Immature natural killer cell (primary cell): ENCODE results near the gene ADAMTS1. TPM values are rescaled to one million over a fixed set of nuclear protein-coding genes. Genes with fewer than 3 reads are reported as not detected.
"Not testable (repeated sequence)": the region's sequence is repeated elsewhere in the genome, so short reads cannot be mapped to it uniquely, and the experiment has no call there.

Experiments used
- DNase-seq, 3 donors: peaks; one replicate each; pipeline ENCODE4 v3.0.0; 2022; ENCODE audit warnings: mixed read lengths in 1 of 3
- H3K27ac Mint-ChIP-seq, 6 donors: one replicate each; pipeline ENCODE4 v1.8.0; 2020; ENCODE audit warnings: mixed read lengths in 6 of 6, mild to moderate bottlenecking in 5 of 6, inconsistent platforms in 4 of 6, moderate library complexity in 3 of 6
- H3K27me3 Mint-ChIP-seq, 3 donors: one replicate each; pipeline ENCODE4 v1.8.0; 2020 to 2021; ENCODE audit warnings: low read depth in 3 of 3, mild to moderate bottlenecking in 3 of 3, mixed read lengths in 3 of 3, moderate library complexity in 3 of 3, inconsistent platforms in 1 of 3
- H3K36me3 Mint-ChIP-seq, 3 donors: one replicate each; pipeline ENCODE4 v1.8.0; 2020; ENCODE audit warnings: mixed read lengths in 3 of 3, inconsistent platforms in 2 of 3, mild to moderate bottlenecking in 2 of 3
- H3K4me1 Mint-ChIP-seq, 2 donors: one replicate each; pipeline ENCODE4 v1.8.0; 2020; ENCODE audit warnings: inconsistent platforms in 2 of 2, mild to moderate bottlenecking in 2 of 2, mixed read lengths in 2 of 2, moderate library complexity in 1 of 2
- H3K4me3 Mint-ChIP-seq, 5 donors: one replicate each; pipeline ENCODE4 v1.8.0; 2020; ENCODE audit warnings: mild to moderate bottlenecking in 5 of 5, mixed read lengths in 5 of 5, inconsistent platforms in 3 of 5, moderate library complexity in 3 of 5
- H3K9me3 Mint-ChIP-seq, 6 donors: one replicate each; pipeline ENCODE4 v1.8.0; 2020; ENCODE audit warnings: mild to moderate bottlenecking in 6 of 6, mixed read lengths in 6 of 6, inconsistent platforms in 4 of 6, moderate library complexity in 3 of 6
- polyA plus RNA-seq, 3 donors: library from polyadenylated mRNA; unstranded; fragments of 300-500 nt; fragmentation: Illumina TruSeq; gene quantifications; one replicate each; pipeline ENCODE4 v1.2.3, GENCODE V29; 2021

Gene ADAMTS1
- 10 to 100 TPM in 2 of 3 donors, 1 to 10 TPM in 1; 8.7 to 34.2 (median 23.9) TPM for polyA plus RNA-seq

DNA sequence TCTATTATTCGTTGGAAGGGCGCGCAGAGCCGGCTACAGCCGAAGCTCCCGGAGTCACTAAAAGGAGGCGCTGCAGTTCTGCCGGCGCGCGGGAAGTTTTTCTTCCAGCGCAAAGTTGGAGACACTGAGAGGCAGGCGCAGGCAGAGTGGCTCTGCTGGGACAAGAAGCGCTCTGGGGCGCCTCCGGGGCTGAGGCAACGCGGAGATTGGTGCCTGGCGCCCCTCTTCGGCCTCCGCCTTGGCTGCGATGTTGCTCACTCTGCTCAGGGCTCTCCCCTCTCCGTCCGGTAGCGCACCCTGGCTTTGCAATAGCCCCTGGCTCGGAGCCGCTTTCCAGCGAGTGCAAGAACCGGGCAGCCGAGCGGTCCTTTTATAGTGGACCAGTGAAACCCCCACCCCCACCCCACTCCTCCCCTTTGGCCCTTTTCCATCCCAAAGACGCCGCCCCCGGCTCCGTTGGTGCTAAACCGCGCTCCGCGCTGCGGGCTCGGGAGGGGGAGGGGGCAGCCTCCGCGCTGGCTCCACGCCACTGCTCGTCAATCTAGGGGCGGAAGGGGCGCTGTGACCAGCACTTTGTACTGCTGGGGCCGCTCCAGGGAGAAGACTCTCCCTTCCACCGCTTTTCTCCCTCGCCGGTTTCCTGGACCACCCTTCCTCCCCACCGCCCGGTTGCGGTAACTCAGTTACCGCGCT lies at the start of gene ADAMTS1:
Gene ADAMTS1, minus strand, starts transcription at position 344 of the 693 bp plus-strand sequence. CDS start 455 bp downstream, outside the sequence.
- Mint-ChIP-seq H3K4me1 (peaks cover 57 to 68% of the 10 kb centered on the region in 2 donors), H3K9me3 (peaks cover 0 to 3% (median 0%) of the 10 kb centered on the region in 6 donors), H3K36me3 (peaks cover 20 to 33% (median 23%) of the 10 kb centered on the region in 3 donors), H3K4me3 (peak within 1 kb of the TSS; percentile 96 to 98 (median 97)), H3K27ac (peak within 1 kb of the TSS; percentile 81 to 96 (median 90)), H3K27me3 (peaks cover 13 to 30% (median 22%) of the 10 kb centered on the region in 3 donors)
- DNase-seq: peak; percentile 77 to 84 (median 79)

GRCh38 chr21:26892151-26892550 lies 46.9 kb upstream of the ADAMTS1 start:
- Mint-ChIP-seq H3K27me3 (peaks cover 0 to 2% (median 0%) of the 10 kb centered on the region in 3 donors), H3K9me3 (peaks cover 0 to 1% (median 0%) of the 10 kb centered on the region in 6 donors), H3K4me3 (no peak overlapping the region), H3K4me1 (no peaks in the 10 kb centered on the region), H3K27ac (no peak overlapping the region), H3K36me3 (no peaks in the 10 kb centered on the region)
- no peak for DNase-seq

DNA sequence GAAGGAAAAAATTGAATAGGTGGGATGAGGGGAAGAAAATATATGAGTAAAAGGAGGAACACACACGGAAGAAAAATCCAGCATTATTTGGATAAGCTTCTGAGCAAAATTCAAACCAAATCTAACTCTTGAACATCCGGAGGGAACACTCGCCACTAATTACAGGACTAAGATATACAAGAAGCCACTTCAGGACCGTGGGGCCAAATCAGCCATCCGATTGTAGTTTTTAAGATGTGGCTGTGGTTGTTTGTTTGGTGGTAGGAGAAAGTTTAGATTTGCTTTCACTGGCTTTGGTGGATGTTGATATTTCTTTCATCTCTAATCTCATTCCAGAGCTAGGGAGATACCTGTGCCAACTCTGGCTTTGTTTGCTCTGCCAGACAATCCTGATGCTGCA lies 43.7 kb upstream of the ADAMTS1 start:
- Mint-ChIP-seq H3K36me3 (no peaks in the 10 kb centered on the region), H3K9me3 (no peaks in the 10 kb centered on the region), H3K4me3 (no peak overlapping the region), H3K27me3 (peaks cover 0 to 5% (median 0%) of the 10 kb centered on the region in 3 donors), H3K27ac (no peak overlapping the region), H3K4me1 (no peaks in the 10 kb centered on the region)
- DNase-seq: no peak

GRCh38 chr21:26888256-26888655 lies 43.0 kb upstream of the ADAMTS1 start:
- Mint-ChIP-seq H3K9me3 (no peaks in the 10 kb centered on the region), H3K4me1 (no peaks in the 10 kb centered on the region), H3K36me3 (no peaks in the 10 kb centered on the region), H3K4me3 (no peak overlapping the region), H3K27me3 (peaks cover 0 to 5% (median 3%) of the 10 kb centered on the region in 3 donors), H3K27ac (no peak overlapping the region)
- DNase-seq: no peak

DNA sequence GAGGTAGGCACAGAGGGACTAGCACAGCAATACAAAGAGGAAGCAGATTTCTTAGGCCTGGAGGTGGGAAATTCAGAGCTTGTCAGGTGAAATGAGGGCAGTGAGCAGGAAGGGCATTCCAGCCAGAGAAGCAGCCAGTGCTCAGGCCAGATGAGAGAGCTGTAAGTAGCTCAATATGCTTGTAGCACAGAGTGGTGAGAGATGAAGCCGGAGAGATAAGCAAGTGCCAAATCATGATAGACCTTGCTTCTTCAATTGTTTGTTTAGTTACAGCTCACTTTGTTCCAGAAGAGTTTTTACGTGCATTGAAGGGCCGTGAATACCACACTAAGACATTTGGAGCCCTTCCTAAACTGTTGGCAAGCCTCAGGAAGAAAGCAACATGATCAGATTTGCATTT lies 42.0 kb upstream of the ADAMTS1 start:
- no peaks in the 10 kb centered on the region for H3K36me3 Mint-ChIP-seq
- H3K27me3 Mint-ChIP-seq: peaks cover 0 to 3% (median 3%) of the 10 kb centered on the region in 3 donors
- H3K4me3 Mint-ChIP-seq: no peak overlapping the region
- H3K27ac Mint-ChIP-seq: no peak overlapping the region
- H3K4me1 Mint-ChIP-seq: no peaks in the 10 kb centered on the region
- no peak for DNase-seq
- no peaks in the 10 kb centered on the region for H3K9me3 Mint-ChIP-seq

DNA sequence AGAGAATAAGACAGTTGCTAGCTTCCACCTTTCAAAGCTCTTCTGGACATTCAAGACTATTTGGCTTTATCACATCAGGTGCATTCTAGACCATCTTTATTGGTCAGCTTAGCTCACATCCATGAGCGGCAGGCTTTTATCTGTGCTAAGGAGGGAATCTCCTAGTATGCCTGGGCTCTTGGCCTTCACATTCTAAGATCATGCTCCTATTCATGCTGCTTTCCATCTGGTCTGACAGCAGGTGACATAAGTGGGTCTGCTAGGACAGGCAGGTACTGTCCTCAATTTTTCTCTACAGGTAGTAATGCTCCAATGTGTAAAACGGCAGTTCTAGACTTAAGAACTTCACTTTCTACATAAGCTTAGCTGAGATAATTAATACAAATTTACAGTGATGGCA lies 39.2 kb upstream of the ADAMTS1 start:
- no peak for DNase-seq
- H3K4me1 Mint-ChIP-seq: no peaks in the 10 kb centered on the region
- H3K27me3 Mint-ChIP-seq: peaks cover 3 to 5% (median 4%) of the 10 kb centered on the region in 3 donors
- H3K27ac Mint-ChIP-seq: no peak overlapping the region
- no peaks in the 10 kb centered on the region for H3K36me3 Mint-ChIP-seq
- no peak overlapping the region for H3K4me3 Mint-ChIP-seq
- H3K9me3 Mint-ChIP-seq: no peaks in the 10 kb centered on the region

- DNase-seq: no peak
- H3K27me3 Mint-ChIP-seq: peaks cover 3 to 5% (median 4%) of the 10 kb centered on the region in 3 donors
- no peaks in the 10 kb centered on the region for H3K4me1 Mint-ChIP-seq
- no peaks in the 10 kb centered on the region for H3K36me3 Mint-ChIP-seq
- no peaks in the 10 kb centered on the region for H3K9me3 Mint-ChIP-seq
- H3K4me3 Mint-ChIP-seq: no peak overlapping the region
- H3K27ac Mint-ChIP-seq: no peak overlapping the region
These were observed 38.6 kb upstream of the ADAMTS1 start for GRCh38 chr21:26883768-26884167.

DNA sequence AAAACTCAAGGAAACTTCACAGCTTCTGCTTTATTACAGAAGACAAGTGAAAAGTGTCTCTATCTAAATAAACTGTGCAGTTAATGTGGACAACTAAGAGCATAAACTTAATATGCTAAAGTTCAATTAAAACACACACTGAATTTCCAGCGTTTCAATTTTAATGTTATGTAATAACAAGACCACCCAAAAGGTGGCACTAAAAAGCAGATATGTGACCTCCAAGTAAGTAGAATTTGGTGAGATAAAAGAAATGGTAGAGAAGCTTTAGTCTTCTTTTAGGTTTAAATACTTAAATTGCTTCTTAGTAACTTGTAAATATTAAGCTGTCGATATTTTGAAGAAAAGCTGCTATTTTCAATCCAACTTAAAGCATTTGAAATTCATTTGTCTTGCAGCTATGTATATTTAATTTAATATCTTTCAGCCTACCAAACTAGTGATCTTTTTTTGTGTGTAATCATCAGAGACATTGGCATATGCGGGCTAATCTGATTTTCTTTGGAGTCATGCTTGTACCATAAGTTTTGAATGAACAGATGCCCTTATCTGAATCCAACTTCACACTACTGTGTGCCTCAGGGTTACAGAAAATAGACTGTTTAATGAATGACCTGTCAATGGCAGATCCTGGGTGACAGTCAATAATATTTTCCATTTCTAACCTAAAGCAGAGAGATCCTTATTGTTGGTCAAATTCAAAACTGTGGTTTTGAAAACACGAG lies 36.5 kb upstream of the ADAMTS1 start:
- Mint-ChIP-seq H3K4me3 (no peak overlapping the region), H3K27ac (no peak overlapping the region), H3K4me1 (no peaks in the 10 kb centered on the region), H3K27me3 (peaks cover 3 to 5% (median 4%) of the 10 kb centered on the region in 3 donors), H3K36me3 (no peaks in the 10 kb centered on the region), H3K9me3 (no peaks in the 10 kb centered on the region)
- DNase-seq: no peak

GRCh38 chr21:26877018-26877417 lies 31.8 kb upstream of the ADAMTS1 start:
- no peak overlapping the region for H3K27ac Mint-ChIP-seq
- no peaks in the 10 kb centered on the region for H3K4me1 Mint-ChIP-seq
- no peak overlapping the region for H3K4me3 Mint-ChIP-seq
- H3K9me3 Mint-ChIP-seq: no peaks in the 10 kb centered on the region
- no peak for DNase-seq
- peaks cover 0 to 8% (median 2%) of the 10 kb centered on the region in 3 donors for H3K27me3 Mint-ChIP-seq
- H3K36me3 Mint-ChIP-seq: no peaks in the 10 kb centered on the region

GRCh38 chr21:26874347-26874746 lies 29.1 kb upstream of the ADAMTS1 start:
- Mint-ChIP-seq H3K27me3 (peaks cover 0 to 4% (median 2%) of the 10 kb centered on the region in 3 donors), H3K9me3 (no peaks in the 10 kb centered on the region), H3K4me1 (no peaks in the 10 kb centered on the region), H3K36me3 (no peaks in the 10 kb centered on the region), H3K4me3 (no peak overlapping the region), H3K27ac (no peak overlapping the region)
- DNase-seq: no peak

DNA sequence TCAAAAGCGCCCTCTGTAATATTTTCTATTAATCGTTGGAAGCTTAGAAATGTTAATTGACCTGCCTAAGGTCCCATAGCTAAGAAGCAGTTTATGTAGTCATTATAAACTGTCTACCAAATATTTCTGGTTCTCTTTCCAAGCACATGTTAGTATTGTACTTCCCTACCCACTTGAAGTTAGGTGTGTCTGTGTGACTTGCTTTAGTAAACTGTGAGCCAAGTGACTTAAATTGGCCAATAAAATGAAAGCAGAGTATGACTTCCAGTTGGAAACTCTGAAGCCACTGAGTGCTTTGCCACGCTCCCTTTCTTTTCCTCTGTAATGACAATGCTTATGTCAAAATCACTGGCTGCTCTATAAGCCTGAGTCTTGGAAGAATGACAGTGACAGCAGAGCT lies 20.6 kb upstream of the ADAMTS1 start:
- H3K4me3 Mint-ChIP-seq: no peak overlapping the region
- H3K27ac Mint-ChIP-seq: no peak overlapping the region
- no peaks in the 10 kb centered on the region for H3K36me3 Mint-ChIP-seq
- H3K4me1 Mint-ChIP-seq: no peaks in the 10 kb centered on the region
- H3K27me3 Mint-ChIP-seq: peaks cover 0 to 2% (median 2%) of the 10 kb centered on the region in 3 donors
- H3K9me3 Mint-ChIP-seq: peaks cover 0 to 3% (median 0%) of the 10 kb centered on the region in 6 donors
- no peak for DNase-seq

- not testable (repeated sequence) for H3K4me3 Mint-ChIP-seq, H3K27ac Mint-ChIP-seq, H3K27me3 Mint-ChIP-seq, DNase-seq, H3K36me3 Mint-ChIP-seq, H3K9me3 Mint-ChIP-seq, H3K4me1 Mint-ChIP-seq
These were observed 11.7 kb upstream of the ADAMTS1 start for GRCh38 chr21:26856871-26857350.

GRCh38 chr21:26854695-26855094 lies 9.5 kb upstream of the ADAMTS1 start:
- H3K27ac Mint-ChIP-seq, H3K27me3 Mint-ChIP-seq, H3K4me1 Mint-ChIP-seq, H3K4me3 Mint-ChIP-seq, H3K36me3 Mint-ChIP-seq, DNase-seq, H3K9me3 Mint-ChIP-seq: not testable (repeated sequence)

- H3K4me1 Mint-ChIP-seq: peaks cover 6 to 15% of the 10 kb centered on the region in 2 donors
- no peak overlapping the region for H3K27ac Mint-ChIP-seq
- H3K9me3 Mint-ChIP-seq: no peaks in the 10 kb centered on the region
- no peak for DNase-seq
- no peaks in the 10 kb centered on the region for H3K36me3 Mint-ChIP-seq
- peaks cover 0 to 5% (median 2%) of the 10 kb centered on the region in 3 donors for H3K27me3 Mint-ChIP-seq
- no peak overlapping the region for H3K4me3 Mint-ChIP-seq
These were observed 7.2 kb upstream of the ADAMTS1 start for GRCh38 chr21:26852423-26852822.
